GM12891 (cell line): ENCODE measurements around the gene MYOZ2.

Experiments
- POLR2A ChIP-seq: IDR thresholded peaks from 2 replicates; pipeline ENCODE4 v1.6.1; 2011; ENCODE audit warnings: low read depth, low read length, control low read depth
- POLR2AphosphoS5 ChIP-seq: IDR thresholded peaks from 2 replicates; pipeline ENCODE4 v1.6.1; 2011; ENCODE audit warnings: low read depth, low read length, control low read depth
- POU2F2 ChIP-seq: IDR thresholded peaks from 2 replicates; pipeline ENCODE4 v1.6.1; 2011; ENCODE audit warnings: low read depth, mild to moderate bottlenecking, control low read depth, low read length, moderate library complexity
- SPI1 ChIP-seq: IDR thresholded peaks from 2 replicates; pipeline ENCODE4 v1.6.1; 2011; ENCODE audit warnings: low read depth, low read length, control low read depth
- TAF1 ChIP-seq: IDR thresholded peaks from 2 replicates; pipeline ENCODE4 v1.6.1; 2011; ENCODE audit warnings: low read depth, low read length, control low read depth

DNA sequence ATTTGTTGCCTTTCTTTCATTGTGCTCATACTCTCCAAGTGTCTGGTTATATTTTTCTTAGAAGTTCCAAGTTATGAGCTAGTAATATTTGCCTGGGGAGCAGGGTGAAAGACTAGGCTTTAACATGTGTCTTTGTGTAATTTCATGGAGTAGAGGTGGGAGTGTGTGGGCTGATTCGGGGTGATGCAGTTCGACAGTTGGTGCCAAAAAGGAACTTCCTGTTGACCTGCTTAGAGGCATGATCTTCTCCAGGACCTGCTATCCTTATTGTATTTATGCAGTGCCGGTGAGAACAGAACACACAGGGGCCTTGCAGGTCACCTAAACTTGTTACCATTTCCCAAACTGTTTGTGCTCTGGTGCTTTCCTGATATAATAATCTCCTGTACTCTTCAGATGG lies 98.1 kb downstream of the MYOZ2 start:
- TF ChIP-seq POLR2A (no peak), POLR2AphosphoS5 (no peak), TAF1 (no peak), SPI1 (no peak), POU2F2 (no peak)
